Measurements from ENCODE around the gene PPFIA2.

DNA sequence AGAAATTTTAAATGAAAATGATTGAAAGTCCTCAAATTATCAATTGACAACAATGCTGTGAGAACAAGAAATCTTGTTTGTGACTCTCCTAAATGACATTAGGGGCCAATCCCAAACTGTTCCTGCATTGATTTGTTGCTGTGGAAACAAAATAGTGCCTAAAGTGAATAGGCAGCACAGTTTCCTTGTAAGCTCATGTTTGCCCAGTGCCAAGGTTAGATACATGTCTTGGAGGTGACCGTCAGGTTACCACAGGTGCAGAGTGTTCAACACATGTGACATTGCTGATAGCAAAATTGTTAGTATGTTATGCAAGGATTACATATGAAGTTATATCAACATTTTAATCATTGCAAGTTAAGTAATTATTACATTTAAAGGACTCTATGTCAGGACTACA is 388.7 kb downstream of the PPFIA2 start:
- TF ChIP-seq, protein P1, sequence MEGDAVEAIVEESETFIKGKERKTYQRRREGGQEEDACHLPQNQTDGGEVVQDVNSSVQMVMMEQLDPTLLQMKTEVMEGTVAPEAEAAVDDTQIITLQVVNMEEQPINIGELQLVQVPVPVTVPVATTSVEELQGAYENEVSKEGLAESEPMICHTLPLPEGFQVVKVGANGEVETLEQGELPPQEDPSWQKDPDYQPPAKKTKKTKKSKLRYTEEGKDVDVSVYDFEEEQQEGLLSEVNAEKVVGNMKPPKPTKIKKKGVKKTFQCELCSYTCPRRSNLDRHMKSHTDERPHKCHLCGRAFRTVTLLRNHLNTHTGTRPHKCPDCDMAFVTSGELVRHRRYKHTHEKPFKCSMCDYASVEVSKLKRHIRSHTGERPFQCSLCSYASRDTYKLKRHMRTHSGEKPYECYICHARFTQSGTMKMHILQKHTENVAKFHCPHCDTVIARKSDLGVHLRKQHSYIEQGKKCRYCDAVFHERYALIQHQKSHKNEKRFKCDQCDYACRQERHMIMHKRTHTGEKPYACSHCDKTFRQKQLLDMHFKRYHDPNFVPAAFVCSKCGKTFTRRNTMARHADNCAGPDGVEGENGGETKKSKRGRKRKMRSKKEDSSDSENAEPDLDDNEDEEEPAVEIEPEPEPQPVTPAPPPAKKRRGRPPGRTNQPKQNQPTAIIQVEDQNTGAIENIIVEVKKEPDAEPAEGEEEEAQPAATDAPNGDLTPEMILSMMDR (IDR thresholded peaks at IDR 0.05) = no peak
- no peak for TF ChIP-seq EP300 (IDR thresholded peaks at IDR 0.05)

Measured in esophagus muscularis mucosa (tissue), 3 donors.